Iris pigment epithelial cell (primary cell): ENCODE measurements around the gene APOL2.
"Not testable (repeated sequence)": the region's sequence is repeated elsewhere in the genome, so short reads cannot be mapped to it uniquely, and the experiment has no call there.

ENCODE experiments used
- DNase-seq: peaks from one replicate; pipeline ENCODE4 v3.0.0-alpha.2; 2011; ENCODE audit warnings: low read depth

APOL2 gene, protein sequence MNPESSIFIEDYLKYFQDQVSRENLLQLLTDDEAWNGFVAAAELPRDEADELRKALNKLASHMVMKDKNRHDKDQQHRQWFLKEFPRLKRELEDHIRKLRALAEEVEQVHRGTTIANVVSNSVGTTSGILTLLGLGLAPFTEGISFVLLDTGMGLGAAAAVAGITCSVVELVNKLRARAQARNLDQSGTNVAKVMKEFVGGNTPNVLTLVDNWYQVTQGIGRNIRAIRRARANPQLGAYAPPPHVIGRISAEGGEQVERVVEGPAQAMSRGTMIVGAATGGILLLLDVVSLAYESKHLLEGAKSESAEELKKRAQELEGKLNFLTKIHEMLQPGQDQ

GRCh38 chr22:36239401-36240171, at the start of gene APOL2:
Gene APOL2, minus strand, starts transcription at chr22:36239527. Its CDS starts 6,365 bp downstream, at chr22:36233162.
- peak; percentile 95 for DNase-seq

DNA sequence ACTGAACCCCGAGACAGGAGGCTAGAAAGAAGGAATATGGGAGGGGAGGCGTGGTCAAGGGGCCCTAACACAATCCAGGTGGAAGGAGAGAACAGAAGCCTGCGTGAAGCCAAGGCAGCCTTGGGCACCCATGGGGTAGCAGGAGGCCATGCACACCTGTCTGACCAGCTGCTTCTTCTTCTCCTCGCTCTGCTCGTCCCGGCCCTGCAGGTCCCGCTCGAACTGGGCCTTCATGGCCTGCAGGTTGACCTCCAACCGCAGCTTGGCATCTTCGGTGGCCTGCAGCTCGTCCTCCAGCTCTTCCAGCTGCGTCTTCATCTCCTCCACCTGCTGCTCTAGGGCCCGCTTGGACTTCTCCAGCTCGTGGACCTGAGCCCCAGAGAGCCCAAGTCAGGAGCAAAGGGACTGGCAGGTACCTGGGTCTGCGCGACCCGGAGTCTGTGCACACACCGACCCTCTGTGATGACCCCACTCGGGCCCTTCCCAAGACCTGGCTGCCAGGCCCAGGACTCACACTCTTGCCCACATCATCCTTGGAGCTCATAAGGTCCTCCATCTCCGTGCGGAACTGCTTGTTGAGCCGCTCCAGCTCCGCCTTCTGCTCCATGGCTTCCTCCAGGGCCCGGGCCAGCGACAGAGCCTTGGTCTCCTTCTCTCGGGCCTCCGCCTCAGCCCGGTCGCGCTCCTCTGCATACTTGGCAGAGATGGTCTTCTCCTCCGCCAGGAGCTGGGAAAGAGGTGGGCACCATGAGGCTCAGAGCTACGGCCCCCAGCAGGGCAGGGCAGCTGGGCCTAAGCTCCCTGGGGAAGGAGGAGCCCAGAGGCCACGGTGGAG, 49.5 kb upstream of the APOL2 start:
- no peak for DNase-seq

DNA sequence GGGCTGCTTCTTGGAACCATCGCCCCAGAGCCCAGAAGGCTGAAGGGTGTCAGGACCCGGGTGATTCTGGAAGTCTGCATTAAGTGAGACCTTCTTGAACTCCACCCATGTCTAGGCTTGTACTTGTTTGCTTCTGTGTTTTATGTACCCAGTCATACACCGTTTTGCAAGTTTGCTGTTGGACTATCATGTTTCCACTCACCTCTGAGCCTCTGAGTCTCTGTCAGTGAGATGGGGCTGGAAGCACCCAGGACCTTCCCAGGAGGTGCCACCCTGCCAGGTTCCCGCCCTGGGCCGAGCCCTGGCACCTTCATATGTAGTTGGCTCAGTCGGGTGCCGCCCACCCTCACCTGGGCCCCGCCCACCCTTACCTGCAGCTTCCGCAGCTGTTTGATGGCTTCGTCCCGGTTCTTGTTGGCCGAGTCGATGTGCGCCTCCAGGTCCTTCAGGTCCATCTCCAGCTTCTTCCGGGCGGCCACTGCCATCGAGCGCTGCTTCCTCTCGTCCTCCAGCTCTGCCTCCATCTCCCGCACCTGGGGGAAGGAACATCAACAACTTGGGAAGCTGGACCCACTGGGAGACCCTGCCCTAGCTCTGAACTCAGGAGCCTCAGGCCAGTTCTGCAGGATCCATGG, 48.7 kb upstream of the APOL2 start:
- DNase-seq, result no peak

DNA sequence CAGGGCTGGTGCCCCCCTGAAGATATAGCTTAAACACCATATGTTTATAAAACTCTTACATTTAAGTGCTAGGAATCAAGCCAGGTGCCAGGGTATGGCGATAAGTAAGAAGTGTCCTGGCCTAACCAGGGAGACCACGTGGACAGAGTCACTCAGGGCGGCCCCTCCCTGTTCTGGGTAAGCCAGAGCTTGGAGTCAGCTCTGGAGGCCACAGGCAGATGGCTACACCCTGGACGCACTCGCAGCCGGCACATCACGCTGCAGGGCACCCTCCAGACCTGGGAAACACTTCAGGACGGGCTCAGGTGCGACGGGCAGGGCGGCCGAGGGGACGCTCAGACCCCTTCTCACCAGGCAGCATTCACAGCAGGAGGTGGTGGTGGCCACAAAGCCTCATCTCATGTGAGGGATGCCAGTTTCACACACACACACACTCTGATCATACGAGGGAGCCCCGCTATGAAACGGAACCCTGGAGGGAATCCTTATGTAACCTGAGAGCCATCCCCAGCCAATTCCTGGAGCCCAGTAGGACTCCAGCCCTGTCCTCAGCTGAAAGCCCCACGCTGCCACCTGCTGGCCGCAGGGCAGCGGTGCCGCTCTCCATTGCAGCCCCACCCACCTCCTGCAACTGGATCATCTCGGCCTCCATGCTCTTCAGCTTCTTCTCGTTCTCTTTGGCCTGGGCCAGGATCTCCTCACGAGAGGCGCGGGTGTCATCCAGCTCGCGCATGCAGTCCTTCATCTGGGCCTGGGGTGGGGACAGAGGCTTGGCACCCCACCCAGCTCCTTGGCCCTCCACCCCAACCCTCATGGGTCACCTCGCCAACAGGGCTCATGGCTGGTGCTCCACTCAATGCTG, 47.0 kb upstream of the APOL2 start:
- peak; percentile 75 for DNase-seq

GRCh38 chr22:36285545-36285944, 46.2 kb upstream of the APOL2 start:
- no peak for DNase-seq

- DNase-seq, result no peak
These were observed 45.7 kb upstream of the APOL2 start for GRCh38 chr22:36285017-36285416.

- no peak for DNase-seq
These were observed 44.8 kb upstream of the APOL2 start for GRCh38 chr22:36284171-36284571.

DNA sequence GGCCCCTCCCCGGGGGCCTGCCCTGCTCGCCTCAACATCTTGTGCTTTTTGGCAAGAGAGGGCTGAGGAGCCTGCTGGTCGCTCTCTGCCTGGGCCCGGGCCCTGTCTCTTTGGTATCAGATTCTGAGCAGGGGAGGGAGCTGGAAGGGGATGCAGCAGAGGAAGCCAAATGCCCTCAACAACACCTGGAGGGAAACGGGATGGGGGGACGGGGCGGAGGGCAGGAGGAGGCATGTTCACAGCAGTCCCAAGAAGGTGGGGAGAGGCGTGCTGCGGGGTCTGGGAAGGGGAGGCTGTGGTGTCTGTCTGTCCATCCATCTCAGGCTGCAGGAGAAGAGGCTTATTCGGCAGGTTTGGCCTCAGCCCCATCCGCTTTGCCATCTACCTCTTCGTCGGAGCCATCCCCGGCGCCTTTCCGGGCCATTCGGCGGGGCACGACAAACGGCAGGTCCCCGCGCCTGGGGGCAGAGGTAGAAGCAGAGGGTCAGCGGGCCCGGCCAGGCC, 43.1 kb upstream of the APOL2 start:
- DNase-seq, result no peak

- no peak for DNase-seq
These were observed 42.5 kb upstream of the APOL2 start for GRCh38 chr22:36281781-36282327.

GRCh38 chr22:36280379-36280778, 41.1 kb upstream of the APOL2 start:
- no peak for DNase-seq

GRCh38 chr22:36279219-36279666, 39.9 kb upstream of the APOL2 start:
- peak; percentile 51 for DNase-seq

DNA sequence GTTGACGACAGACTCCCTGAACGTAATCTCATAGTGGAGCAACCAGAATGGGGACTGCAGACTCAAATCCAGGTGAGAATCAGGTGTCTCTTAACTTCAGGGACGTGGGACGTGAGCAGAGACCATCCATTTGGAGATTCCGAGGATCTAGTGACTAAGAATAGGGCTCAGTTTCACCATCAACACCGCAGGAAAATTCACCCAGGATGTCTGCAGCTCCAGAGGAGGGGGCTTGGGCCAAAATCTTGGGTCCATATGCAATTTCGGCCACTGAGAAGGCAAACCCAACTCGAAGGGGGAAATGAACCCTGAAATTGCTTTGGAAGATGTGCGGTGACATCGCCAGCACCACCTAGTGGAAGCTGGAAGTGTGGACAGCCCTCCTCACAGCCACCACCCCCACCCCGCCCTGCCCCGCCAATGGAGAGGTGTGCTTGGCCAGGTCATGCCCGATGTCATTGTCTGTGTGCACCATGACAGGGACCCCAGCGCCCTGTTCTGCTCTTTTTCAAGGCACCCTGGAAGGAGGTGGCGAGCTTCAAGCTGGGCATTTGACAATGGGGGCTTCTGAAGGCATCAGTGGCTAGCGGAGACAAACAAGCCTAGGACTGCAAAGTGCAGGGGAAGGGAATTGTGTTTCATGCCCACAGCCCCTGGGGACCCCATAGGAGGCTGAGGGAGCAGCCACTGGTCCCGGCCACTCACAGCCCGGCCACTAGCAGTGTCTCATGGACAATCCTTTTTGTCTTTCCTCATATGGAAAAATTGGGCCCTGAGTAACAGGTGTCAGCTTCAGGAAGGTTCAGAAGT, 38.4 kb upstream of the APOL2 start:
- peak; percentile 59 for DNase-seq

GRCh38 chr22:36274531-36274930, 35.2 kb upstream of the APOL2 start:
- no peak for DNase-seq

- DNase-seq, result not testable (repeated sequence)
These were observed 32.6 kb upstream of the APOL2 start for GRCh38 chr22:36271951-36272350.

DNA sequence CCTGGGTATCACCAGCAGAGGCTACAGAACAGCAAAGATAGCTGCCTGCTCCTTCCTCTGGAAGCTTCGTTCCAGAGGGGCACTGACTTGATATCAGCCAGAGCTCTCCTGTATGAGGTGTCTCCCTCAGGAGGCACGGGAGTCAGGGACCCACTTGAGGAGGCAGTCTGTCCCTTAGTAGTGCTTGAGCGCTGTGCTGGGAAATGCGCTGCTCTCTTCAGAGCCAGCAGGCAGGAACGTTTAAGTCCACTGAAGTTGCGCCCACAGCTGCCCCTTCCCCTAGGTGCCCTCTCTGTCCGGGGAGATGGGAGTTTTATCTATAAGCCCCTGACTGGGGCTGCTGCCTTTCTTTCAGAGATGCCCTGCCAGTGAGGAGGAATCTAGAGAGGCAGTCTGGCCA, 31.9 kb upstream of the APOL2 start:
- not testable (repeated sequence) for DNase-seq

DNA sequence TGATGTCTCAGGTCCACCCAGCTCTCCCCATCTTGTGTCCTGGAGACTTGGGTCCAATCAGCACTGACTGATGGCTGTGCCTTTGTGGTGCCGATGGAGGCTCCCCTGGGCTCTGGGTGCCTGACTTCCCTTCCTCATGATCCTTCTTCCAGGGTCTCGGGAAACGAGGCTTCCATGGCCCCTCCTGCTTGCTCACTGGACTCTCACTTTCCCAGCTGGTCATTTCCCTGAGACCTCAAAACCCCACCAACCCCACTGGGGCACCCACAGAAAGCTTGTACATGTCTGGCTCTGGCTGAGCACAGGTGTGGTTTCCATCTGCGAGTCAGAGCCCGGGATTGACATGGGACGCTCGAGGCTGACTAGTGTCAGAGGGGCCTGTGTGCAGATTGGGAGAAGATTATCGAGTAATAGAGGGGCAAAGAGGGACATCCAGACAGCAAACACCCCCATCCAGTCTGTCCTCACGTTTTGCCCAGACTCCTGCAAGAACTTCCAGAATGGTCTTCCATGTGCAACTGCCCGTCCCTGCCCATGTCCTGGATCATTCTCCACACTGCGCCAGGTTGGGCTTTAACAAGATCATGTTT, 28.7 kb upstream of the APOL2 start:
- no peak for DNase-seq

- no peak for DNase-seq
These were observed 27.7 kb upstream of the APOL2 start for GRCh38 chr22:36267058-36267457.

DNA sequence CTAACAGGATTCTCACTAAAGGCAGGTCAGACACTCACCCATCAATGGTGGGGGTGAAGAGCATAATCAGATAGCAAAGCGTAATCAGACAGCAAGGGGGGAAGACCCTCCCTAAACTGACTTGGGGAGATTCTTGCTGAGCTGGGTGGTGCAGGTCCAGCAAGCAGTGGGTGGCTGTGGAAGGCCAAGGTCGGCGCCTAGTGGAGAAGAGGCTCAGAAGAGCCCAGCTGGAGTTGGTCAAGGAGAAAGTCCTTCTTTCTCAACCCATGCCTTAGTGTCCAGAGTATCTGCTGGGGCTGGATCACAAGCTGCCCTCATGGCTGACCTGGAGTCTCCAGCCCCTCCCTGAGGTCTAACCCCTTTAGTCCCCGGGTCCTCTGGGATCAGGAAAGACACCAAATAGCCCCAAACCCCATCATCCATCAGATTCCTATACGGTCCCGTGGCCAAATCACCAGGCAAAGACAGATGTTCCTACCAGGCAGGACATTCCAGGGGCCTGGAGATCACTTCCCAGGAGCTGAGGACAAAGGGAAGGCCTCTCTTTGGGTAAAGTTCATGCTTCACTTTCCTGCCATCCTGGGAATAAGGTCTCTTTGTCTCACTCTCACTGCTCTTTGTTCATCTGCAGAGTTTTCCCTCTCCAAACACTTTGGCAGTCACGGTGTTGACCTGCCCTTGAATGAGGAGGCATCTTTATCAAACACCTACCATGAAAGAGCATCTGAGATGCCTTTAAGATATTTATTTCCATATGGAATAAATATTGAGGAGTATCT, 24.7 kb upstream of the APOL2 start:
- DNase-seq, result not testable (repeated sequence)
